ENCODE results near the gene C10orf90. TPM values are rescaled to one million over a fixed set of nuclear protein-coding genes. Genes with fewer than 3 reads are reported as not detected.

The C10orf90 gene
- total and polyA plus RNA-seq, 2 of the 8 experiments (the other 6 are each of a cell fraction or from before 2014, with no cell fraction given) = 0.21 TPM; not detected in 1

GRCh38 chr10:126438407-126438783 lies 232.1 kb downstream of the C10orf90 start:
- H3K18ac ChIP-seq (ENCODE audit: extremely low read depth, low read length) = no peak overlapping the region

More at GRCh38 chr10:126438407-126438783, 232.1 kb downstream of the C10orf90 start:
- DNase-seq (ENCODE audit: low read depth in 1 of 2, low spot score in 2 of 2) = no peak
- H3K14ac ChIP-seq (ENCODE audit: insufficient read length) = no peak overlapping the region
- H3K9ac ChIP-seq (replicated peaks in 1 of 4; ENCODE audit: extremely low read depth in 1 of 4, low read depth in 3 of 4, low read length in 3 of 4) = no peak overlapping the region
- no peak overlapping the region for H2BK15ac ChIP-seq (ENCODE audit: low read length)
- no peak overlapping the region for H2BK12ac ChIP-seq (ENCODE audit: low read depth, low read length)
- H4K91ac ChIP-seq (replicated peaks; ENCODE audit: insufficient read length, low read length) = no peak overlapping the region
- TF ChIP-seq, protein P1, sequence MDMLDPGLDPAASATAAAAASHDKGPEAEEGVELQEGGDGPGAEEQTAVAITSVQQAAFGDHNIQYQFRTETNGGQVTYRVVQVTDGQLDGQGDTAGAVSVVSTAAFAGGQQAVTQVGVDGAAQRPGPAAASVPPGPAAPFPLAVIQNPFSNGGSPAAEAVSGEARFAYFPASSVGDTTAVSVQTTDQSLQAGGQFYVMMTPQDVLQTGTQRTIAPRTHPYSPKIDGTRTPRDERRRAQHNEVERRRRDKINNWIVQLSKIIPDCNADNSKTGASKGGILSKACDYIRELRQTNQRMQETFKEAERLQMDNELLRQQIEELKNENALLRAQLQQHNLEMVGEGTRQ (IDR thresholded peaks at IDR 0.05; ENCODE audit: low read length) = no peak
- no peak for TF ChIP-seq ATF3 (IDR thresholded peaks at IDR 0.05; ENCODE audit: insufficient read depth, low read depth, low read length)
- TF ChIP-seq SP2 (IDR thresholded peaks at IDR 0.05; ENCODE audit: low read length) = no peak
- TF ChIP-seq CTBP2 (IDR thresholded peaks at IDR 0.05; ENCODE audit: borderline replicate concordance, insufficient read depth, insufficient read length, low read length) = no peak
- no peak for TF ChIP-seq FOSL1 (IDR thresholded peaks at IDR 0.05; ENCODE audit: insufficient read depth, low read depth, low read length)
- TF ChIP-seq CBX8 (IDR thresholded peaks at IDR 0.05; ENCODE audit: borderline replicate concordance, low read depth, low read length) = no peak
- no peak for TF ChIP-seq SP4 (IDR thresholded peaks at IDR 0.05; ENCODE audit: low read length)
- no peak for TF ChIP-seq EZH2 (IDR thresholded peaks at IDR 0.05; ENCODE audit: low read depth, low read length, severe bottlenecking)
- TF ChIP-seq ZNF274 (IDR thresholded peaks at IDR 0.05; ENCODE audit: borderline replicate concordance, extremely low read depth, low read length) = no peak
- TF ChIP-seq ASH2L (IDR thresholded peaks at IDR 0.05; ENCODE audit: low read length) = no peak
- H3K27me3 ChIP-seq (replicated peaks in 1 of 4; ENCODE audit: control insufficient read depth in 3 of 4, extremely low read depth in 1 of 4, insufficient read depth in 3 of 4, low read length in 3 of 4) = no peaks in the 10 kb centered on the region
- H2AK5ac ChIP-seq (ENCODE audit: low read depth, low read length) = no peak overlapping the region
- H3K79me1 ChIP-seq (ENCODE audit: low read depth, low read length) = no peaks in the 10 kb centered on the region
- H4K5ac ChIP-seq (ENCODE audit: insufficient read length, low read depth, low read length) = no peak overlapping the region
- no peaks in the 10 kb centered on the region for H4K20me1 ChIP-seq (replicated peaks in 1 of 2; ENCODE audit: control insufficient read depth in 1 of 2, insufficient read depth in 2 of 2, low read length in 2 of 2)
- H3K4me2 ChIP-seq (ENCODE audit: insufficient read depth in 1 of 2, low read depth in 2 of 2, low read length in 2 of 2) = no peak overlapping the region
- no peaks in the 10 kb centered on the region for H3K23me2 ChIP-seq (ENCODE audit: low read depth, low read length)
- no peak overlapping the region for H4K8ac ChIP-seq (ENCODE audit: extremely low read depth, insufficient read depth, low read length)
- 98% methylated on average over 2 of the region's 2 CpGs; no CpG with 5 or more reads in 1 of the 2 experiments for WGBS, 2 experiments (ENCODE audit: extremely low coverage in 1 of 2, insufficient coverage in 1 of 2, insufficient read length in 1 of 2, insufficient replicate concordance in 2 of 2, low coverage in 1 of 2, low lambda C conversion rate in 2 of 2, missing lambda C conversion rate in 1 of 2)
- no peak overlapping the region for H3K23ac ChIP-seq (ENCODE audit: insufficient read length)
- no peak overlapping the region for H3K27ac ChIP-seq (ENCODE audit: low read depth, low read length)
- H3K9me3 ChIP-seq (ENCODE audit: insufficient read depth in 2 of 2, low read depth in 1 of 2, low read length in 1 of 2) = no peaks in the 10 kb centered on the region
- ChIA-PET CTCF (ENCODE audit: partially characterized antibody) (no interaction called here), POLR2A (ENCODE audit: partially characterized antibody) (no interaction called here)
- no peaks in the 10 kb centered on the region for H3K36me3 ChIP-seq (ENCODE audit: control insufficient read depth in 2 of 4, insufficient read depth in 4 of 4, low read length in 3 of 4)
- FAIRE-seq = no peak
- H2BK20ac ChIP-seq (ENCODE audit: low read length) = no peak overlapping the region
- H3K56ac ChIP-seq (replicated peaks; ENCODE audit: insufficient read length, low read depth, low read length) = no peak overlapping the region
- H2AFZ ChIP-seq (ENCODE audit: low read length) = no peak overlapping the region
- no peaks in the 10 kb centered on the region for H3K79me2 ChIP-seq (ENCODE audit: control insufficient read depth in 1 of 2, insufficient read depth in 2 of 2, low read length in 2 of 2)
- no peaks in the 10 kb centered on the region for H3K4me1 ChIP-seq (replicated peaks in 1 of 4; ENCODE audit: control insufficient read depth in 3 of 4, insufficient read depth in 4 of 4, low read length in 3 of 4)
- H2BK5ac ChIP-seq (ENCODE audit: low read depth, low read length) = no peak overlapping the region
- H3K4ac ChIP-seq (replicated peaks; ENCODE audit: insufficient read length, low read depth, low read length) = no peak overlapping the region
- no peak overlapping the region for H2BK120ac ChIP-seq (replicated peaks; ENCODE audit: low read depth, low read length)
- no peak overlapping the region for H3K4me3 ChIP-seq (ENCODE audit: extremely low read depth in 1 of 4, insufficient read depth in 2 of 4, low read depth in 3 of 4, low read length in 4 of 4)

All from H1 (cell line).